Measurements from ENCODE around the gene POGZ.
A peak's percentile ranks its signal among the peaks of the same experiment; 100 is the strongest.
"Not testable (repeated sequence)": the region's sequence is repeated elsewhere in the genome, so short reads cannot be mapped to it uniquely, and the experiment has no call there.

The POGZ gene

DNA sequence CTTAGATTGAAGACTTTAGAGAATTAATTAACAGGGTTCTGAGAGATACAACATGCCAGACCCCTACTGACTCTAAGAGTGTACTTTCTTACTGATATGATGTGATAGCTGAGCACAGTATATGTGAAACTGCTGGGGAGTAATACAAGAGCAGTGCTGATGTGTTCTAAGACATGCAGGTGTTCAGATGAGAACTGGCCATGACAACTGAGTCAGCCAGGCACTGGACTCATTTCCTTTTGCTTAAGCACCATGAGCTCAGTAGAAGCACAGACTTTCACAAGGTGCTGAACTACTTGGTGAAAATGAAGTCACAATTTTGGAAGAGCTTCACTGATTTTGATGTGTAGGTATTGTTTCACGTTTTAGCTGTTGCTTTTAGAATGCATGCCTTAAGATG, 15.9 kb upstream of the POGZ start:
- no peak for DNase-seq

- DNase-seq = no peak
Observed at GRCh38 chr1:151474745-151475144, 15.5 kb upstream of the POGZ start.

DNA sequence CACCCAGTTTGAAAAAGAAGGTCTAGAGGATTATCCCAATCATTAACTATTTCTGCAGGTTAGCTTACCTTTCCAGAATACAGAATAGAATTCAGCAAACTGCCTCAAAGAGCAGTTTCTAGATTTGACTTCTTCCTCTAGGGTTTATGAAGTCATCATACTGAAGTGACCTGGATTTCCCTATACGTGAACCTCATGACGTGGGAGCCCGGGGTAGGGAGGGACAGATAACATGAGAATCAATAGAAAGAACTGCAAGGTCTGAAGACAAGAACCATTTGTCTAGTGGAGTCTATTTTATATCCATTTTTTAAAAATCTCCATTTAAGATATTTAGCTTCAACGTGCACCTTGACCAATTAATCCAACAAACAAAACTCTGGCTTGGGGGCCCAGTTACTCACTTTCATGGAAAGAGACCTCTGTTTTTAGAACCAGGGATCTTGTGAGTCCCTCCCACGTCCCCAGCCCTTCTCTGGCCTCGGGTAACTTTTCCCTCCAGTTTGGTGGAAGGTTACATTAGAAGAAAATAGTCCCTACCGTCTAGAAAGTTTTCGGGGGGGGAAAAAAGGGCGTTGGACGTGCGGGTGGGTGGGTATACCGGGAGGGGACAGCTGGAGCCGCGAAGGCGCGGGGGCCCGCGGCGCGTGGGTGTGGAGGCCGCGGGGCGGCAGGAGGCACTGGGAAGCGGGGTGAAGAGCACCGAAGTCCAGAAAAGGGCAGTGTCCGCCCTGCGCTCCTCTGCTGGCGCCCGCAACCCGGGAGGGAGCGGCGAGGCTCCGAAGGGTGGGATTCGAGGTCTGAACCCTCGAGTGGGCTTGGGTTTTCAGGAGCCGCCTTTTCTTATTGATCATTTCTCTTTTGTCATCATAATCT, 13.8 kb upstream of the POGZ start:
- DNase-seq = peak; percentile 32

DNA sequence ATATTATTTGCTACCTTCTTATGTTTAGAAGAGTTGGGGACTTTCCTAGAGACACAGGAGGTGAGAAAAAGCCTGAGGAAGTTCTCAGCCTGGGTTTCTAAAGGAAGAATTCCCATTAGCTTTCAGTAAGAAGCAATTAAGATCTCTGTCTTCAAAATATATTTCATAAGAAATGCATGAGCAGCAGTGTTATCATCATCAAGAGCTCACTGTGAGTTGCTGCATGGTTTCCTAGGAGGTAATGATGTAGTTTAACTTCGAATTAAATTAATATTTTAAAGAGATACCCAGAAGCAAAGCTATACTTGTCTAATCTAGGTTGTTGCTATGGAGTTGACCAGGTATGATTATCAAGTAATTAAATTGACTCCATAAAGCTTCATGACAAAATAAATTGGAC, 5.7 kb upstream of the POGZ start:
- no peak for DNase-seq

DNA sequence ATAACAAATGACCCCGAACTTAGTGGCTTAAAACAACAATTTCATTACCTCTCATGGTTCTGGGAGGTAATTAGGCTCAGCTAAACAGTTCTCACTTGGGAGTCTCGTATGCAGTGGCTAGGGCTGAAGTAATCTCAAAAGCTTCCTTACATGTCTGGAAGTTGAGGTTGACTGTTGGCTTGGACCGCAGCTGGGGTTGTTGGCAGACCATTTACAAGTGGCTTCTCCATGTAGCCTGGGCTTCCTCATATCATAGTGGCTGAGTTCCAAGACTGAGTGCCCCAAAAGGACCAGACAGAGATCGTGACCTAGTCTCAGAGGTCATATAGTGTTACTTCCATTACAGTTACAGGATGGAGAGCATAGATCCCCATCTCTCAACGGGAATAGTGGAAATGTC, 2.4 kb upstream of the POGZ start:
- no peak for DNase-seq

DNA sequence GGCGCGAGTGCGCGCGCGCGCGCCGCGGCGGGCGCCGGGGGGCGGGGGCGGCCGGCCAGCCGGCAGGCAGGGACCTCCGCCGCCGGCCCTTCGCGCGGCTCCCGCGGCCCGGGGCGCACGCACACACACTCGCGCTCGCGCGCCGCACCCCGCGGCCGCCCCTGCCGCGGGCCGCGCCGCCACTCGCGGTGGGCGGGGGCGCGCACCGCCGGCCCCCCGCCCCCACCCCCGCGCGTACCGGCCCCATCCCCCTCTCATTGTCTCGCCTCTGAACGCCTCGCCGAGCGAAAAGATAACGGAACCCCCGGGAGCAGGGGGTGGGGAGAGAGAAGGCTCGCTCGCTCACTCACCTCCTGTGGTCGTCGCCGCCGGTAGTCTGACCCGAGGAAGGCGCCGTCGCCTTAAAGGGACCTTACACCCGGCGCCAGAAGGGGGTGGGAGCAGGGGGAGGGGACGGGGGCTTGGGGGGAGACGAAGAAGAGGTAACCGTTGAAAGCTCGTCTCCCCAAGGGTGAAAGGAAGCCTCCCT, 428 bp downstream of the POGZ start:
- peak; percentile 58 for DNase-seq

DNA sequence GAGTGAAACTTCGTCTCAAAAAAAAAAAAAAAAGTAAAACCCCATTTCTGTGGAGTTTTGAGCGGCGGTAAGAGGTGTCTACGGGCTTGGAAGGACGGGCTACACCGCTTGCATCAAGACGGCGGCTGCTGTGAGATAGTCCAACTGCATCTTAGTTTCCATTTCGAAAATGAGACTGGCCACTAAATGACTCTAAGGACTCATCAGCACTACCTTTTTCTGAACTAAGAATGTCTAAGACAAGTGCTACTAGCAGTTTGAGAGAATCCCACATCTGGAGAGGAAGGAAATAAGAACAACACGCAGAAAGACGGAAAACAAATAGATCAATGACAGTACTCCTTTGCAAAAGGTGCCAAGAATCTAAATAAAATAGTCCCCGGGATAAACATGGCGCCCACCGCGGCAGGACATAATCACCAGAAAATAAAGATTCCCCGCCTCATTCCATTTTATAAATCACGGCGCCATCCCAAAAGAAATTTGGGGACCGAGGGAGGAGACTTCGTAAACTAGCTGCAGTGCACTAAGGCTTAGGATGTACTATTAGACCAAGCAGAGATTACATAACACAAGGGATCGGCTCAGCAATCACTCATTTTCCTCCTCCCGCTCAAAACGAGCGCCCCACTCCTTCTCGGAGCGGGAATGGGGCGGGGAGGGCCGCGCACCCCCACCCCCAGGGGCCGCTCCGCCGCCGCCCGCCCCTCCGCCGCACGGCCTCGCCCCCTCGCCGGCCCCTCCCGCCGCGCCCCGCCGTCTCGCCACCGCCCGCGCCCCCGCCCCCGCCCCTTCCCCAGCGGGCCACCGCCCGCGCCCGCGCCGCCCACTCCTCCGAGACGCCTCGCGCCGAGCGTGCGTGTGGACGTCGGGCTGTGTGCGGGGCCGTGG, 1.1 kb downstream of the POGZ start:
- DNase-seq = peak; percentile 58

DNA sequence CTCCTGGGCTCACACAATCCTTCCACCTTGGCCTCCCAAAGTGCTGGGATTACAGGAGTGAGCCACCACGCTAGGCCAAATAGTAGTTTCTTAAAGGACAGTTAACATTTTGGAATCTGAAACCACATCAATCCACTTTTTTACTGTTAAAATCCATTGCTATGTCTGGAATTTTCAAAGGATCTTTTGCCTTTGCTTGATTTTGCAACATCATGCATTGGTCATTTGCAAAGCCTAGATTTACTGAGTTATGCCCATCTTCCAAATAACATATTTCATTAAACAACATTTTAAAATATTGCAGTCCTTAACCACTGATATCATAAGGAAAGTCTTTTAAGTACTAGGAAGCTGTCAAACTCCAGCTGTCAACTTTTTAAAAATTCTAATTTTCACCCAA, 3.3 kb downstream of the POGZ start:
- no peak for DNase-seq

GRCh38 chr1:151455231-151455630, 4.1 kb downstream of the POGZ start:
- no peak for DNase-seq

- no peak for DNase-seq
Observed at GRCh38 chr1:151447696-151448095, 11.6 kb downstream of the POGZ start.

DNA sequence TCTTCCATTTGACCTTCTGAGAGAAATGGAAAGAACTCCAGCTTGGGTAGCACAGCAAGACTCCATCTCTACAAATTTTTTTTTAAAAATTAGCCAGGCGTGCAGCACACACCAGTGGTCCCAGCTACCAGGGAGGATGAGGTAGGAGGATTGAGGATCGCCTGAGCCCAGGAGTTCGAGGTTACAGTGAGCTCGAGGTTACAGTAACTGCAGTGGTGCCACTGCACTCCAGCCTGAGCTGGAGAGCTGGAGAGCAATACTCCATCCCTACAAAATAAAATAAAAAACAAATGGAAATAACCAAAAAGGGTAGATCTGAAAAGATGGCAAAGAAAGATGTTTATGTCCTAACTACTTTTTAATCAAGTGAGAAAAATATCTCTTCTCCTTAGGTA, 14.5 kb downstream of the POGZ start:
- DNase-seq = no peak

- peak; percentile 45 for DNase-seq
Observed at GRCh38 chr1:151443846-151444782, 15.2 kb downstream of the POGZ start.

GRCh38 chr1:151437396-151437795, 21.9 kb downstream of the POGZ start:
- not testable (repeated sequence) for DNase-seq

DNA sequence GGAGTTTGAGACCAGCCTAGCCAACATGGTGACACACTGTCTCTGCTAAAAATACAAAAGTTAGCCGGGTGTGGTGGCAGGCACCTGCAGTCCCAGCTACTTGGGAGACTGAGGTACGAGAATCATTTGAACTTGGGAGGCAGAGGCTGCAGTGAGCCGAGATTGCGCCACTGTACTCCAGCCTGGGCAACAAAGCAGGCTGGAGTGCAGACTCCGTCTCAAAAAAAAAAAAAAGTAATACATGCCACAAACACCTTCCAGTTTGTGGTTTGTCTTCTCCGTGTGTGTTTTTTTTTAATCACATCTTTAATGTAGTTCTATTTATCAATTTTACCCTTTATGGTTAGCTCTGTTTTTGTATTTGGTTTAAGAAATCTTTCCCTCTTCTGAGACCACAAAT, 22.3 kb downstream of the POGZ start:
- DNase-seq = no peak

- no peak for DNase-seq
Observed at GRCh38 chr1:151435174-151435573, 24.1 kb downstream of the POGZ start.

DNA sequence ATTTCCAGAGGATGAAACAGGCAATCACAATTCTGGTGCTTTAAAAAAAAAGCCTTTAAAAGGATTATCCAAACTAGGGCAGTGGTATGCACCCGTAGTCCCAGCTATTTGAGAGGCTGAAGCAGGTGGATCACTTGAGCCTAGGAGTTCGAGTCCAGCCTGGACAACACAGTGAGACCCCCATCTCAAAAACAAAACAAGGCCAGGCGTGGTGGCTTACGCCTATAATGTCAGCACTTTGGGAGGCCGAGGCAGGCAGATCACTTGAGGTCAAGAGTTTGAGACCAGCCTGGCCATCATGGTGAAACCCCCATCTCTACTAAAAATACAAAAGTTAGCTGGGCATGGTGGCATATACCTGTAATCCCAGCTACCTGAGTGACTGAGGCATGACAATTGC, 25.5 kb downstream of the POGZ start:
- DNase-seq = not testable (repeated sequence)

DNA sequence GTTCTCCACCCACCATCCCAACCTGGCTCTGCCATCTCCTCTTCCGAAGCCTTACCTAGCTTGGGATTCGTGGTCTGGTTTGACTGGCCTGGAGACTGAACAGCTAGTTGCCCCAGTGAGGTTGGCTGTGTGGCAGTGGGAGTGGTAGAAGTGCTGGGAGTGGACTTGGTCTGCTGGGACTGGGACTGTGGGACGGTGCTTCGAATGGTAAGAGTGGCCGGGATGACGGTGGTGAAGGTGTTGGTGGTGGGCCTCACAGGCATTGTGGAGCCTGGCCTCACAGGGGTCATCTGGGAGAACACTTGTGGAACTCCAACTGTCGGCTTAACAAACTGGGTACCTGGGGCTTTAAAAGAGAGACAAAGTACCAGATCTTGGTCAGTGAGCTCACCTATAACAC, 31.2 kb downstream of the POGZ start:
- no peak for DNase-seq

DNA sequence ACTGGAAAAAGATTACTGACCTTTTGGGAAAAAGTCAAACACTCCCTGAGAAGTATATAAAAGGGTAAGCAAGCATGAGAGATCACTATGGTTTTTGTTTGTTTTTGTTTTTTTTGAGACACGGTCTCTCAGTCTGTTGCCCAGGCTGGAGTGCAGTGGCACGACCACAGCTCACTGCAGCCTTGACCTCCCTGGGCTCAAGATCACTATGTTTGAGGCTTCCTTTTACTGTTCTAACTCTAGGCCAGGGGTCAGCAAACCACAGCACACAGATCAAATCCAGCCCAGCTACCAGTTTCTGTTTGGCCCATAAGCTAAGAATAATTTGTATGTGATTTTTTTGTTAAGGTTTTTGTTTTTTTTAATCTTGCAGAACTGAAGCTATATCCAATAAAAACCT, 34.2 kb downstream of the POGZ start:
- DNase-seq = no peak

- DNase-seq = no peak
Observed at GRCh38 chr1:151419819-151420218, 39.5 kb downstream of the POGZ start.

DNA sequence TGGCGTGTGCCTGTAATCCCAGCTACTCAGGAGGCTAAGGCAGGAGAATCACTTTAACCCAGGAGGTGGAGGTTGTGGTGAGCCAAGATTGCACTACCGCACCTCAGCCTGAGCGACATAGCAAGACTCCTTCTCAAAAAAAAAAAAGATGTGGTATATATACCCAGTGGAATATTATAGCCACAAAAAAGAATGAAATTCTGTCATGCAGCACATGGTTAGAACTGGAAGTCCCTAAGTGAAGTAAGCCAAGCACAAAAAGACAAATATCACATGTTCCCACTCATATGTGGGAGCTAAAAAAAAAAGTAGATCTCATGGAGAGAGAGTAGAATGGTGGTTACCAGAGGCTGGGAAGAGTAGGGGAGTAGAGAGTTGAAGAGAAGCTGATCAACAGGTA, 41.2 kb downstream of the POGZ start:
- no peak for DNase-seq

GRCh38 chr1:151416231-151416630, 43.1 kb downstream of the POGZ start:
- DNase-seq = no peak

DNA sequence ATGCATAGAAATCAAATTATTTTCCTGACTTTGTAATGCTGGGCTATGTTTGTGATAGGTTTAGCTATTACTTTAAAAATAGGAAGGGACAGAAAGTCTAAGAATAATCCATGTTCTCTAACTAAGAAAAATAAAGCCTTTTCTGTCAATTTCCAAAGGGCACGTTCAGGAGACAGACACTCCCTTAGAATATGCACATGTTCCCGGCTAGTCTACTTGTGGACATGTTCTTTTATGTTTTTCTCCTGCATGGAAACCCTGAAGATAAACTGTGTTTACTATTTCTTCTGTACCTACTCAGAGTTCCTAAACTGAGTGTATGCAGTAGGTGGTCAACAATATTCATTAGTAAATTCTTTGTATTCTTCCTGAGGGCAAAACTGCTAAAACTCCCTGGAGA, 47.4 kb downstream of the POGZ start:
- no peak for DNase-seq

DNA sequence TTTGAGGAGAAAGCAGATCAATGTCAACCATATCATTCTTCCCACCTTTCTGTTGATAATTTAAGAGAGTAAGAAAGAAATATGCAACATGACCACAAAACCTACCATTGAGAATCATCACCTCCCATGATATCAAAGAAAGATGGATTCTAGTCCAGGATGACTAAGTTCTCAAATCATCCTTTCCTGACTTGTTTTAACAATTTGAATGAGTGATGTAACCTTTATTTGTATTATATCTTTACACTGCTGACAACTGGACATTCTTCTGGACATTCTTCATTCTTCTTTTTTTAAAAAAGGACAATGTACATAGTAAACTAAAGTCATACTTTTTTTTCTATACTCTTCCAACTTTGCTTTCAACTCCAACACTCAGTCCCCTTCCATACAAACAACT, 50.4 kb downstream of the POGZ start:
- DNase-seq = no peak

Data from NCI-H2029 (cell line).